CD14-positive monocyte (primary cell): ENCODE results near the gene PHLPP1. TPM values are rescaled to one million over a fixed set of nuclear protein-coding genes. Genes with fewer than 3 reads are reported as not detected.

Experiments used
- DNase-seq, 3 donors: peaks; one replicate each; pipeline ENCODE4 v3.0.0-alpha.2; 2011 to 2022
- H2AFZ ChIP-seq: 2 replicates; pipeline ENCODE4 v1.6.0; 2012; ENCODE audit warnings: mild to moderate bottlenecking, low read depth, low read length, inconsistent platforms; ENCODE audit not compliant: insufficient read depth, poor library complexity, severe bottlenecking
- H3K27ac ChIP-seq, 2 donors: 1 replicate in 1 of 2; 2 replicates in 1 of 2; pipeline ENCODE4 v1.5.1; 2012 to 2013; ENCODE audit warnings: low read length in 2 of 2, control low read depth in 1 of 2, inconsistent platforms in 1 of 2, low read depth in 1 of 2, mild to moderate bottlenecking in 1 of 2
- H3K27me3 ChIP-seq, 2 donors: one replicate each; pipeline versions ENCODE4 v1.6.0 to v1.6.1; 2011 to 2013; ENCODE audit warnings: low read length in 2 of 2; ENCODE audit not compliant: control insufficient read depth in 2 of 2, insufficient read depth in 2 of 2
- H3K36me3 ChIP-seq, 2 donors: replicated peaks in 1 of 2; 1 replicate in 1 of 2; 2 replicates in 1 of 2; pipeline versions ENCODE4 v1.5.1 to v1.6.1; 2012 to 2013; ENCODE audit warnings: low read length in 2 of 2, control low read depth in 1 of 2, inconsistent platforms in 1 of 2, mild to moderate bottlenecking in 1 of 2; ENCODE audit not compliant: insufficient read depth in 2 of 2, control insufficient read depth in 1 of 2
- H3K4me1 ChIP-seq, 2 donors: 1 replicate in 1 of 2; 2 replicates in 1 of 2; pipeline versions ENCODE4 v1.5.1 to v1.6.1; 2012 to 2013; ENCODE audit warnings: low read length in 2 of 2, control low read depth in 1 of 2, inconsistent platforms in 1 of 2, mild to moderate bottlenecking in 1 of 2, moderate library complexity in 1 of 2; ENCODE audit not compliant: insufficient read depth in 2 of 2, control insufficient read depth in 1 of 2
- H3K4me2 ChIP-seq: replicated peaks from 2 replicates; pipeline ENCODE3; 2012; ENCODE audit warnings: low read length, moderate library complexity, mild to moderate bottlenecking; ENCODE audit not compliant: poor library complexity, severe bottlenecking; ENCODE audit errors: extremely low read depth
- H3K4me3 ChIP-seq, 3 experiments: fragments of 200-600 bp in 1 of 3; sonication (generic) in 1 of 3; replicated peaks in 1 of 3; 1 replicate in 2 of 3; 2 replicates in 1 of 3; pipeline ENCODE4 v1.5.1; 2011 to 2013; ENCODE audit warnings: low read length in 3 of 3, mild to moderate bottlenecking in 3 of 3, control low read depth in 2 of 3, low read depth in 2 of 3, inconsistent platforms in 1 of 3, moderate library complexity in 1 of 3
- H3K79me2 ChIP-seq: 2 replicates; pipeline ENCODE4 v1.6.0; 2012; ENCODE audit warnings: mild to moderate bottlenecking, control low read depth, inconsistent platforms, low read length, moderate library complexity; ENCODE audit not compliant: insufficient read depth
- H3K9ac ChIP-seq: 2 replicates; pipeline ENCODE4 v1.6.0; 2017; ENCODE audit warnings: low read length, mild to moderate bottlenecking; ENCODE audit not compliant: insufficient read depth, poor library complexity, severe bottlenecking
- H3K9me3 ChIP-seq, 2 donors: replicated peaks in 1 of 2; 1 replicate in 1 of 2; 2 replicates in 1 of 2; pipeline versions ENCODE4 v1.5.1 to v1.6.1; 2012 to 2013; ENCODE audit warnings: low read length in 2 of 2, control low read depth in 1 of 2; ENCODE audit not compliant: control insufficient read depth in 1 of 2, insufficient read depth in 1 of 2
- H4K20me1 ChIP-seq: 2 replicates; pipeline ENCODE4 v1.6.0; 2012; ENCODE audit warnings: mild to moderate bottlenecking, low read length, control low read depth, moderate library complexity; ENCODE audit not compliant: insufficient read depth
- H3K27ac Mint-ChIP-seq, 7 donors: one replicate each; pipeline ENCODE4 v1.8.0; 2020; ENCODE audit warnings: mild to moderate bottlenecking in 7 of 7, mixed read lengths in 7 of 7, moderate library complexity in 6 of 7, inconsistent platforms in 2 of 7
- H3K27me3 Mint-ChIP-seq, 3 donors: one replicate each; pipeline ENCODE4 v1.8.0; 2021 to 2022; ENCODE audit warnings: low read depth in 3 of 3, mild to moderate bottlenecking in 3 of 3, mixed read lengths in 3 of 3, moderate library complexity in 3 of 3, inconsistent platforms in 1 of 3
- H3K36me3 Mint-ChIP-seq, 2 donors: one replicate each; pipeline ENCODE4 v1.8.0; 2020; ENCODE audit warnings: mixed read lengths in 2 of 2, inconsistent platforms in 1 of 2, mild to moderate bottlenecking in 1 of 2
- H3K4me1 Mint-ChIP-seq: one replicate; pipeline ENCODE4 v1.8.0; 2020; ENCODE audit warnings: mild to moderate bottlenecking, mixed read lengths
- H3K4me3 Mint-ChIP-seq, 2 donors: one replicate each; pipeline ENCODE4 v1.8.0; 2020; ENCODE audit warnings: mild to moderate bottlenecking in 2 of 2, mixed read lengths in 2 of 2, moderate library complexity in 1 of 2
- H3K9me3 Mint-ChIP-seq, 7 donors: one replicate each; pipeline ENCODE4 v1.8.0; 2020 to 2022; ENCODE audit warnings: mixed read lengths in 7 of 7, mild to moderate bottlenecking in 6 of 7, moderate library complexity in 6 of 7, inconsistent platforms in 2 of 7
- WGBS: methylation state at CpG from one replicate; pipeline ENCODE4 v1.1.5; 2013; ENCODE audit warnings: missing lambda C conversion rate; ENCODE audit not compliant: insufficient coverage; 5-methylcytosine and 5-hydroxymethylcytosine counted together
- intact Hi-C, 2 donors: fragments of 100-400 bp; cut with micrococcal nuclease; formaldehyde crosslinking; loops; one replicate each; pipeline versions ENCODE4 v1.15.0 to v1.15.1; 2023
- polyA plus RNA-seq, 3 donors: library from polyadenylated mRNA; depleted of rRNA in 1 of 3; unstranded in 2 of 3; stranded (reverse) in 1 of 3; fragments of 300-500 nt in 2 of 3; fragments of >200 nt in 1 of 3; fragmentation: Illumina TruSeq in 2 of 3; gene quantifications; 1 replicate in 2 of 3; 2 replicates in 1 of 3; pipeline ENCODE4 v1.2.3, GENCODE V29; 2012 to 2021
- TF ChIP-seq, protein P1 (sequence below): fragments of 200-600 bp; IDR thresholded peaks from one replicate; pipeline ENCODE4 v1.8.0; 2022; ENCODE audit warnings: antibody characterized with exemption, mild to moderate bottlenecking

PHLPP1 gene
- polyA plus RNA-seq, 3 donors, result 0.04 to 2.0 (median 0.55) TPM

DNA sequence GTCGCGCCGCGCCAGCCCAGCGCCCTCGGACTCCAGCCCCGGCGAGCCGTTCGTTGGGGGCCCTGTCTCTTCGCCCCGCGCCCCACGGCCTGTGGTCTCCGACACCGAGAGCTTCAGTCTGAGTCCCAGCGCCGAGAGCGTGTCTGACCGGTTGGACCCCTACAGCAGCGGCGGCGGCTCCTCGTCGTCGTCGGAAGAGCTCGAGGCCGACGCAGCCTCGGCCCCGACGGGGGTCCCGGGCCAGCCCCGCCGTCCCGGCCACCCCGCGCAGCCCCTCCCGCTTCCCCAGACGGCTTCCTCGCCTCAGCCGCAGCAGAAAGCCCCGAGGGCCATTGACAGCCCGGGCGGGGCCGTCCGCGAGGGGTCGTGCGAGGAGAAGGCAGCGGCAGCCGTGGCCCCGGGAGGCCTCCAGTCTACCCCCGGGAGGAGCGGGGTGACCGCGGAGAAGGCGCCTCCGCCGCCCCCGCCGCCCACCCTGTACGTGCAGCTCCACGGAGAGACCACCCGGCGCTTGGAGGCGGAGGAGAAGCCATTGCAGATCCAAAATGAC, 1.4 kb downstream of the PHLPP1 start:
- H3K36me3 Mint-ChIP-seq, result no peaks in the 10 kb centered on the region
- peak overlapping the region; percentile 88 to 96 for H3K4me3 Mint-ChIP-seq
- H3K4me1 Mint-ChIP-seq, result peaks cover 38% of the 10 kb centered on the region
- H3K9ac ChIP-seq, result peak overlapping the region; percentile 65
- no peak overlapping the region for H3K27ac ChIP-seq
- peak overlapping the region; percentile 80 for H3K4me2 ChIP-seq
- no peaks in the 10 kb centered on the region for H3K27me3 ChIP-seq
- 0% methylated on average over 54 of the region's 68 CpGs for WGBS
- TF ChIP-seq, protein P1, sequence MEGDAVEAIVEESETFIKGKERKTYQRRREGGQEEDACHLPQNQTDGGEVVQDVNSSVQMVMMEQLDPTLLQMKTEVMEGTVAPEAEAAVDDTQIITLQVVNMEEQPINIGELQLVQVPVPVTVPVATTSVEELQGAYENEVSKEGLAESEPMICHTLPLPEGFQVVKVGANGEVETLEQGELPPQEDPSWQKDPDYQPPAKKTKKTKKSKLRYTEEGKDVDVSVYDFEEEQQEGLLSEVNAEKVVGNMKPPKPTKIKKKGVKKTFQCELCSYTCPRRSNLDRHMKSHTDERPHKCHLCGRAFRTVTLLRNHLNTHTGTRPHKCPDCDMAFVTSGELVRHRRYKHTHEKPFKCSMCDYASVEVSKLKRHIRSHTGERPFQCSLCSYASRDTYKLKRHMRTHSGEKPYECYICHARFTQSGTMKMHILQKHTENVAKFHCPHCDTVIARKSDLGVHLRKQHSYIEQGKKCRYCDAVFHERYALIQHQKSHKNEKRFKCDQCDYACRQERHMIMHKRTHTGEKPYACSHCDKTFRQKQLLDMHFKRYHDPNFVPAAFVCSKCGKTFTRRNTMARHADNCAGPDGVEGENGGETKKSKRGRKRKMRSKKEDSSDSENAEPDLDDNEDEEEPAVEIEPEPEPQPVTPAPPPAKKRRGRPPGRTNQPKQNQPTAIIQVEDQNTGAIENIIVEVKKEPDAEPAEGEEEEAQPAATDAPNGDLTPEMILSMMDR, result no peak
- DNase-seq, result peak; percentile 18 to 48 (median 31)
- no peaks in the 10 kb centered on the region for H3K36me3 ChIP-seq
- peaks cover 48% of the 10 kb centered on the region for H3K79me2 ChIP-seq
- intact Hi-C loops, result loop anchor here (5.0 to 10.0 kb wide), 7 partner anchors 68 to 1258 kb away; partner anchors contain the start of genes SERPINB8 (in 1 of the 2) and VPS4B (in 1 of the 2)
- H3K4me1 ChIP-seq, result peaks cover 15 to 37% of the 10 kb centered on the region in 2 donors
- H3K9me3 Mint-ChIP-seq, result peaks cover 0 to 3% (median 0%) of the 10 kb centered on the region in 7 donors
- peaks cover 0 to 5% (median 1%) of the 10 kb centered on the region in 3 donors for H3K27me3 Mint-ChIP-seq
- no peaks in the 10 kb centered on the region for H4K20me1 ChIP-seq
- peak overlapping the region; percentile 46 to 86 (median 73) for H3K4me3 ChIP-seq
- H2AFZ ChIP-seq, result peak overlapping the region; percentile 77
- peak overlapping the region in 3 of 7 donors; percentile 37 to 85 (median 79) for H3K27ac Mint-ChIP-seq
- H3K9me3 ChIP-seq, result no peaks in the 10 kb centered on the region

DNA sequence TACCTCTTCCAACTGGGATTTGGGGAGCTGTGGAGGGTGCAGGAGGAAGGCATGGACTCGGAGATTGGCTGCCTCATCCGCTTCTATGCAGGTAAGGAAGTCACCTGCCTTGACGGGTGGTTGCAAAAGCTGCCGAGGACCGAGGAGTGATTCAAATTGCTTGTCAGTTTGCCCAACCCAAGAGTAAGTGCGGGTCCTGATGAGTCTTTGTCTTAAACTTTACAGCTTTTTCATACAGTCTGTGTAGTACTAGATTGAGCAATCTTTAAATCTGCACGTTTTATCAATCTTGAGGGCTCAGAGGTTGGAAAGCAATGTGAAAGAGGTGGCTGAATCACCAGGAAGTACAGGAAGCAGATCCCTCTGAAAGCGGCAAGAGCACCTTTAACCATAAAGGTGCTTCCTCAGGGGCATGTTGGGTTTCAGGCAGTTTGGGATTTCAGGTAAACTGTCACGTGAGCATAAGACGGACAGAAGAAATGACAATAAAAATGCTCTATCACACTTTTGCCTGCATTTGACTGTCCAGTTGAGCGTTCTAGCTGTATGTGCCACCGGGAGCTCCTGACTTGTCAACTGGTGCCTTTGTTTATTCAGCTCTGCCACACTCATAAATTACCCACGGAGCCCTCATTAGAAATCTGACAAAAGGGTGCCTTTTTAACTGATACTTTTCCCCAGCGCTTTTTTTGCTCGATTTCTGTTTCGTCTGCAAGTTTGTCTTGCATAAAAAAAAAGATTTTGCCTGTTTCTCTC, 2.0 kb downstream of the PHLPP1 start:
- Histone ChIP-seq H3K27ac (no peak overlapping the region), H3K36me3 (no peaks in the 10 kb centered on the region), H3K27me3 (no peaks in the 10 kb centered on the region), H3K9ac (peak overlapping the region; percentile 65), H3K9me3 (no peaks in the 10 kb centered on the region), H4K20me1 (no peaks in the 10 kb centered on the region), H3K4me3 (peak overlapping the region; percentile 46 to 86 (median 73)), H3K4me1 (peaks cover 15 to 37% of the 10 kb centered on the region in 2 donors), H3K4me2 (peak overlapping the region; percentile 80), H3K79me2 (peaks cover 53% of the 10 kb centered on the region), H2AFZ (peak overlapping the region; percentile 77)
- 0% methylated on average over 14 of the region's 16 CpGs for WGBS
- peaks cover 38% of the 10 kb centered on the region for H3K4me1 Mint-ChIP-seq
- peaks cover 0 to 5% (median 0%) of the 10 kb centered on the region in 3 donors for H3K27me3 Mint-ChIP-seq
- peak; percentile 28 to 68 (median 40) for DNase-seq
- peak overlapping the region; percentile 1 to 85 (median 72) for H3K27ac Mint-ChIP-seq
- intact Hi-C loops, result loop anchor here (5.0 to 10.0 kb wide), 7 partner anchors 67 to 1257 kb away; partner anchors contain the start of genes SERPINB8 (in 1 of the 2) and VPS4B (in 1 of the 2)
- H3K9me3 Mint-ChIP-seq, result no peaks in the 10 kb centered on the region
- H3K36me3 Mint-ChIP-seq, result no peaks in the 10 kb centered on the region
- peak overlapping the region; percentile 88 to 96 for H3K4me3 Mint-ChIP-seq
- TF ChIP-seq, protein P1, result no peak
